Measurements from ENCODE around the gene KCMF1.

DNA sequence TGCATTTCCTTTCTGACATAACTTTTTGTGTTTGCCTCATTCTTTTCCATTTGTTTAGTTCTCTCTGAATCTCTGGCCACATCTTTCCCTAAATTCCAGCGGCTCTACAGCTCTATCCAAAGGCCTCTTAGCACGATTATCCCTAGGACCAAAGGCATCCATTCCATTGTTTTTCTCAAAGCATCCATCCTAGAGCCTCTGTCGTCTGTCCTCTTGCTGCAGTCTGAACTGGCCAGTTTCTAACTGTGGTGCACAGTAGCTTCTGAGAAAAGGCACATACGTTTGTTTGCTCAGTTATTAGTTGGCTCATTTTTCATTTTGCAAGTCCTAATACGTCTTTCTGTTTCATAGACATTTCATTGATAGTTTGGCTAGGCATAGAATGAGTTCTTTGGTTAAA, 116.6 kb downstream of the KCMF1 start:
- TF ChIP-seq, protein P1, sequence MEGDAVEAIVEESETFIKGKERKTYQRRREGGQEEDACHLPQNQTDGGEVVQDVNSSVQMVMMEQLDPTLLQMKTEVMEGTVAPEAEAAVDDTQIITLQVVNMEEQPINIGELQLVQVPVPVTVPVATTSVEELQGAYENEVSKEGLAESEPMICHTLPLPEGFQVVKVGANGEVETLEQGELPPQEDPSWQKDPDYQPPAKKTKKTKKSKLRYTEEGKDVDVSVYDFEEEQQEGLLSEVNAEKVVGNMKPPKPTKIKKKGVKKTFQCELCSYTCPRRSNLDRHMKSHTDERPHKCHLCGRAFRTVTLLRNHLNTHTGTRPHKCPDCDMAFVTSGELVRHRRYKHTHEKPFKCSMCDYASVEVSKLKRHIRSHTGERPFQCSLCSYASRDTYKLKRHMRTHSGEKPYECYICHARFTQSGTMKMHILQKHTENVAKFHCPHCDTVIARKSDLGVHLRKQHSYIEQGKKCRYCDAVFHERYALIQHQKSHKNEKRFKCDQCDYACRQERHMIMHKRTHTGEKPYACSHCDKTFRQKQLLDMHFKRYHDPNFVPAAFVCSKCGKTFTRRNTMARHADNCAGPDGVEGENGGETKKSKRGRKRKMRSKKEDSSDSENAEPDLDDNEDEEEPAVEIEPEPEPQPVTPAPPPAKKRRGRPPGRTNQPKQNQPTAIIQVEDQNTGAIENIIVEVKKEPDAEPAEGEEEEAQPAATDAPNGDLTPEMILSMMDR (optimal IDR thresholded peaks at IDR 0.05 in 1 of 3, IDR thresholded peaks at IDR 0.05 in 1 of 3, conservative IDR thresholded peaks at IDR 0.05 in 1 of 3; ENCODE audit: extremely low read depth in 1 of 3, insufficient read depth in 2 of 3, low read length in 3 of 3): no peak
- no peak for TF ChIP-seq EZH2 (IDR thresholded peaks at IDR 0.05; ENCODE audit: low read length)
